ENCODE results near the gene AKAP1. TPM values are rescaled to one million over a fixed set of nuclear protein-coding genes. Genes with fewer than 3 reads are reported as not detected.
"Not testable (repeated sequence)": the region's sequence is repeated elsewhere in the genome, so short reads cannot be mapped to it uniquely, and the experiment has no call there.

The AKAP1 gene
- polyA plus RNA-seq, 1 of the 3 experiments (the other 2 are of a cell fraction): 36.3 TPM

DNA sequence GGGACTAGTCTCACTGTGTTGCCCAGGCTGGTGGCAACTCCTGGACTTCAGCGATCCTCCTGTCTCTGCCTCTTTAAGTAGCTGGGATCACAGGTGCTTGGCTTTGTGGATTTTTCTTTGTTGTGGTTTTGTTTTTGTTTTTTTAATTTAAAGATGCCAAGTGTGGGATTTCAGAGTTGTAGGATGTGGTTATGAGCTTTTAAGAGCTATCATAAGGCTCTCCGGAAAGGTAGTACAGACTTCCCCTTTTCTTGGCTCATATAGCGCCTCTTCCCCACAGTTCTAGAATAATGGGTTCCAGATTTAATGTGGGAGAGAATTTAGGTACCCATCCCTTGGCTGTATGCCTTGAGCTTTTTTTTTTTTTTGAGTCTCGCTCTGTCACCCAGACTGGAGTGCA lies 17.1 kb downstream of the AKAP1 start:
- CTCF ChIA-PET: interaction anchor here (1.0 to 1.5 kb wide), 5 partner anchors 11 to 756 kb away, joined by 3 to 4 read pairs (median 3); partner anchors contain the start of gene AKAP1

DNA sequence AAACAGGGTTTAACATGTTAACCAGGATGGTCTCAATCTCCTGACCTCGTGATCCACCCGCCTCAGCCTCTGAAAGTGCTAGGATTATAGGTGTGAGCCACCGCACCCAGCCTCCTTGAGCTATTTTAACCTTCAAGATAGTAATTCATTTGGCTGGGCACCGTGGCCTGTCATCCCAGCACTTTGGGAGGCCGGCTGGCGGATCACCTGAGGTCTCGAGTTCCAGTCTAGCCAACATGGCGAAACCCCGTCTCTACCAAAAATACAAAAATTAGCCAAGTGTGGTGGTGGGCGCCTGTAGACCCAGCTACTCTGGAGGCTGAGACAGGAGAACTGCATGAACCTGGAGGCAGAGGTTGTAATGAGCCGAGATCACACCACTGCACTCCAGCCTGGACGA lies 17.6 kb downstream of the AKAP1 start:
- not testable (repeated sequence) for H3F3A ChIP-seq (replicated peaks; ENCODE audit: insufficient read depth); H3K79me2 ChIP-seq (ENCODE audit: insufficient read depth); H3K36me3 ChIP-seq (replicated peaks in 1 of 2; ENCODE audit: control insufficient read depth in 1 of 2, insufficient read depth in 2 of 2, low read length in 1 of 2); H3K27me3 ChIP-seq (ENCODE audit: insufficient read depth); H3K9me3 ChIP-seq; H3K27ac ChIP-seq (ENCODE audit: low read depth in 2 of 2, low read length in 1 of 2); DNase-seq; H4K20me1 ChIP-seq (ENCODE audit: insufficient read depth); H3K4me3 ChIP-seq (ENCODE audit: low read depth in 2 of 2, low read length in 1 of 2); H3K9me2 ChIP-seq; H3K4me2 ChIP-seq; H3K9ac ChIP-seq; H2AFZ ChIP-seq (ENCODE audit: low read depth)
- ChIA-PET CTCF (interaction anchor here (1.0 to 1.5 kb wide), 5 partner anchors 11 to 755 kb away, joined by 3 to 4 read pairs (median 3); partner anchors contain the start of gene AKAP1), POLR2A (interaction anchor here (0.7 kb wide), 1 partner anchor 563 kb away, joined by 3 read pairs; no protein-coding TSS in a partner anchor)
- H3K4me1 ChIP-seq (ENCODE audit: control insufficient read depth in 1 of 2, insufficient read depth in 2 of 2, low read depth in 1 of 2, low read length in 1 of 2): peaks cover 4 to 17% of the 10 kb centered on the region in 2 experiments; a peak in 1 of 4 replicates
- whole genome bisulfite sequencing (ENCODE audit: low lambda C conversion rate): 96% methylated on average over 12 of the region's 12 CpGs

More for the DNA sequence above, 17.1 kb downstream of the AKAP1 start:
- H3K9me2 ChIP-seq: no peaks in the 10 kb centered on the region
- no peaks in the 10 kb centered on the region for H3K9me3 ChIP-seq
- POLR2A ChIA-PET: interaction anchor here (0.7 kb wide), 1 partner anchor 563 kb away, joined by 3 read pairs; no protein-coding TSS in a partner anchor
- H3K27me3 ChIP-seq (ENCODE audit: insufficient read depth): no peaks in the 10 kb centered on the region
- H3K36me3 ChIP-seq (replicated peaks in 1 of 2; ENCODE audit: control insufficient read depth in 1 of 2, insufficient read depth in 2 of 2, low read length in 1 of 2): no peaks in the 10 kb centered on the region
- peaks cover 4 to 21% of the 10 kb centered on the region in 2 experiments; a peak in 1 of 4 replicates for H3K4me1 ChIP-seq (ENCODE audit: control insufficient read depth in 1 of 2, insufficient read depth in 2 of 2, low read depth in 1 of 2, low read length in 1 of 2)
- no peak overlapping the region for H3K27ac ChIP-seq (ENCODE audit: low read depth in 2 of 2, low read length in 1 of 2)
- H3K4me3 ChIP-seq (ENCODE audit: low read depth in 2 of 2, low read length in 1 of 2): no peak overlapping the region
- DNase-seq: no peak
- no peak overlapping the region for H3K9ac ChIP-seq
- no peak overlapping the region for H2AFZ ChIP-seq (ENCODE audit: low read depth)
- H3K79me2 ChIP-seq (ENCODE audit: insufficient read depth): no peaks in the 10 kb centered on the region
- H3F3A ChIP-seq (replicated peaks; ENCODE audit: insufficient read depth): peaks cover 10% of the 10 kb centered on the region
- 0 out of 2 replicates have a peak, but pooled peaks cover 5% of the 10 kb centered on the region for H4K20me1 ChIP-seq (ENCODE audit: insufficient read depth)
- WGBS (ENCODE audit: low lambda C conversion rate): 94% methylated on average over 4 of the region's 4 CpGs
- TF ChIP-seq CHD2 (IDR thresholded peaks at IDR 0.05; ENCODE audit: low read length, partially characterized antibody): no peak
- TF ChIP-seq, protein P1, sequence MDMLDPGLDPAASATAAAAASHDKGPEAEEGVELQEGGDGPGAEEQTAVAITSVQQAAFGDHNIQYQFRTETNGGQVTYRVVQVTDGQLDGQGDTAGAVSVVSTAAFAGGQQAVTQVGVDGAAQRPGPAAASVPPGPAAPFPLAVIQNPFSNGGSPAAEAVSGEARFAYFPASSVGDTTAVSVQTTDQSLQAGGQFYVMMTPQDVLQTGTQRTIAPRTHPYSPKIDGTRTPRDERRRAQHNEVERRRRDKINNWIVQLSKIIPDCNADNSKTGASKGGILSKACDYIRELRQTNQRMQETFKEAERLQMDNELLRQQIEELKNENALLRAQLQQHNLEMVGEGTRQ (IDR thresholded peaks at IDR 0.05; ENCODE audit: borderline replicate concordance, low read depth, low read length): no peak
- TF ChIP-seq FOXM1 (IDR thresholded peaks at IDR 0.05; ENCODE audit: low read depth): no peak
- TF ChIP-seq, protein P2, sequence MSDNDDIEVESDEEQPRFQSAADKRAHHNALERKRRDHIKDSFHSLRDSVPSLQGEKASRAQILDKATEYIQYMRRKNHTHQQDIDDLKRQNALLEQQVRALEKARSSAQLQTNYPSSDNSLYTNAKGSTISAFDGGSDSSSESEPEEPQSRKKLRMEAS (IDR thresholded peaks at IDR 0.05; ENCODE audit: low read depth): no peak
- TF ChIP-seq GATA2 (CRISPR knock-in tag; IDR thresholded peaks at IDR 0.05): no peak
- no peak for TF ChIP-seq MXI1 (IDR thresholded peaks at IDR 0.05; ENCODE audit: low read depth, low read length)
- no peak for TF ChIP-seq NFIC (IDR thresholded peaks at IDR 0.05; ENCODE audit: borderline replicate concordance)
- TF ChIP-seq TAF1 (IDR thresholded peaks at IDR 0.05; ENCODE audit: borderline replicate concordance, low read depth, low read length): no peak
- no peak for TF ChIP-seq ZBTB33 (IDR thresholded peaks at IDR 0.05; ENCODE audit: borderline replicate concordance, low read depth)
- TF ChIP-seq RCOR1 (IDR thresholded peaks at IDR 0.05; ENCODE audit: low read length): no peak
- TF ChIP-seq GABPA (IDR thresholded peaks at IDR 0.05; ENCODE audit: low read depth): no peak
- TF ChIP-seq, protein P3, sequence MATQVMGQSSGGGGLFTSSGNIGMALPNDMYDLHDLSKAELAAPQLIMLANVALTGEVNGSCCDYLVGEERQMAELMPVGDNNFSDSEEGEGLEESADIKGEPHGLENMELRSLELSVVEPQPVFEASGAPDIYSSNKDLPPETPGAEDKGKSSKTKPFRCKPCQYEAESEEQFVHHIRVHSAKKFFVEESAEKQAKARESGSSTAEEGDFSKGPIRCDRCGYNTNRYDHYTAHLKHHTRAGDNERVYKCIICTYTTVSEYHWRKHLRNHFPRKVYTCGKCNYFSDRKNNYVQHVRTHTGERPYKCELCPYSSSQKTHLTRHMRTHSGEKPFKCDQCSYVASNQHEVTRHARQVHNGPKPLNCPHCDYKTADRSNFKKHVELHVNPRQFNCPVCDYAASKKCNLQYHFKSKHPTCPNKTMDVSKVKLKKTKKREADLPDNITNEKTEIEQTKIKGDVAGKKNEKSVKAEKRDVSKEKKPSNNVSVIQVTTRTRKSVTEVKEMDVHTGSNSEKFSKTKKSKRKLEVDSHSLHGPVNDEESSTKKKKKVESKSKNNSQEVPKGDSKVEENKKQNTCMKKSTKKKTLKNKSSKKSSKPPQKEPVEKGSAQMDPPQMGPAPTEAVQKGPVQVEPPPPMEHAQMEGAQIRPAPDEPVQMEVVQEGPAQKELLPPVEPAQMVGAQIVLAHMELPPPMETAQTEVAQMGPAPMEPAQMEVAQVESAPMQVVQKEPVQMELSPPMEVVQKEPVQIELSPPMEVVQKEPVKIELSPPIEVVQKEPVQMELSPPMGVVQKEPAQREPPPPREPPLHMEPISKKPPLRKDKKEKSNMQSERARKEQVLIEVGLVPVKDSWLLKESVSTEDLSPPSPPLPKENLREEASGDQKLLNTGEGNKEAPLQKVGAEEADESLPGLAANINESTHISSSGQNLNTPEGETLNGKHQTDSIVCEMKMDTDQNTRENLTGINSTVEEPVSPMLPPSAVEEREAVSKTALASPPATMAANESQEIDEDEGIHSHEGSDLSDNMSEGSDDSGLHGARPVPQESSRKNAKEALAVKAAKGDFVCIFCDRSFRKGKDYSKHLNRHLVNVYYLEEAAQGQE (IDR thresholded peaks at IDR 0.05; ENCODE audit: low read depth, low read length): no peak
- TF ChIP-seq RXRA (IDR thresholded peaks at IDR 0.05; ENCODE audit: borderline replicate concordance, low read depth): no peak
- TF ChIP-seq TEAD4 (IDR thresholded peaks at IDR 0.05; ENCODE audit: borderline replicate concordance, insufficient read depth): no peak
- TF ChIP-seq RAD21 (IDR thresholded peaks at IDR 0.05; ENCODE audit: low read length): no peak
- TF ChIP-seq SIN3A (IDR thresholded peaks at IDR 0.05; ENCODE audit: borderline replicate concordance, low read depth, low read length): no peak
- TF ChIP-seq EZH2phosphoT487 (IDR thresholded peaks at IDR 0.05; ENCODE audit: borderline replicate concordance, low read depth): no peak
- TF ChIP-seq MEF2A (IDR thresholded peaks at IDR 0.05; ENCODE audit: borderline replicate concordance, low read depth): no peak
- no peak for TF ChIP-seq ELF1 (IDR thresholded peaks at IDR 0.05)
- TF ChIP-seq POLR2AphosphoS5 (IDR thresholded peaks at IDR 0.05; ENCODE audit: low read depth, low read length): no peak
- H3K4me2 ChIP-seq: no peak overlapping the region

Measured in SK-N-SH (cell line).